HepG2 (cell line): ENCODE measurements around the gene SERPINI1. TPM values are rescaled to one million over a fixed set of nuclear protein-coding genes. Genes with fewer than 3 reads are reported as not detected.

ENCODE experiments used
- ATAC-seq: fragments of 200-7000 bp; cut with Tn5 transposase; 3 replicates; pipeline ENCODE4 v1.9.1; 2020; ENCODE audit warnings: mild to moderate bottlenecking, moderate library complexity
- BruUV-seq: library from RNA; stranded (reverse); fragments of 400-500 nt; replicated peaks from 2 replicates; lab custom pipeline; 2021; lab: Mats Ljungman, UMichigan
- CTCF ChIA-PET: fragments of 300-600 bp; formaldehyde crosslinking; extraction: SDS; loops from one replicate; lab custom pipeline; 2021; ENCODE audit warnings: low total read pairs, inconsistent platforms, low intra/inter-chr PET ratio; lab: Yijun Ruan, JAX
- POLR2A ChIA-PET: fragments of 350-600 bp; sonication (Branson Sonifier 250); formaldehyde crosslinking; loops from one replicate; lab custom pipeline; 2020; ENCODE audit warnings: antibody characterized with exemption, inconsistent platforms; lab: Yijun Ruan, JAX
- DNase-seq: peaks from one replicate; pipeline ENCODE4 v3.0.0-alpha.2; 2015; ENCODE audit warnings: low spot score
- FAIRE-seq: peaks from 3 replicates; lab custom pipeline; 2011; peaks lifted over from hg19 to GRCh38; lab: Jason Lieb, UNC
- H2AFZ ChIP-seq: one replicate; pipeline ENCODE4 v1.6.1; 2011; ENCODE audit warnings: low read length, inconsistent platforms
- H3K27ac ChIP-seq: fragments of 300-600 bp; 3 replicates; pipeline ENCODE4 v1.8.0; 2011; ENCODE audit warnings: mixed run types, mild to moderate bottlenecking, mixed read lengths, low read length, inconsistent platforms; ENCODE audit not compliant: insufficient read depth; ENCODE audit errors: extremely low read length
- H3K27me3 ChIP-seq, 2 experiments: fragments of 200-600 bp in 1 of 2; 2 replicates in 1 of 2; 3 replicates in 1 of 2; pipeline versions ENCODE4 v1.6.0 to v1.8.0; 2011; ENCODE audit warnings: low read length in 2 of 2, mild to moderate bottlenecking in 2 of 2, moderate library complexity in 2 of 2, inconsistent platforms in 1 of 2; ENCODE audit not compliant: insufficient read depth in 2 of 2, control insufficient read depth in 1 of 2
- H3K36me3 ChIP-seq, 2 experiments: fragments of 200-600 bp in 1 of 2; replicated peaks in 1 of 2; 2 replicates in 1 of 2; 3 replicates in 1 of 2; pipeline versions ENCODE4 v1.5.1 to v1.8.0; 2011; ENCODE audit warnings: low read length in 2 of 2, inconsistent platforms in 1 of 2; ENCODE audit not compliant: insufficient read depth in 2 of 2, control insufficient read depth in 1 of 2
- H3K4me1 ChIP-seq: 2 replicates; pipeline ENCODE4 v1.5.1; 2012; ENCODE audit warnings: low read length, inconsistent platforms; ENCODE audit not compliant: insufficient read depth
- H3K4me2 ChIP-seq: 2 replicates; pipeline ENCODE4 v1.6.0; 2011; ENCODE audit warnings: low read depth, low read length, inconsistent platforms
- H3K4me3 ChIP-seq, 3 experiments: fragments of 200-600 bp in 1 of 3; sonication (generic), shearing (Covaris generic) in 1 of 3; replicated peaks in 1 of 3; 2 replicates each; pipeline ENCODE4 v1.5.1; 2011 to 2016; ENCODE audit warnings: low read length in 3 of 3, inconsistent platforms in 2 of 3, low read depth in 2 of 3, mild to moderate bottlenecking in 2 of 3, control low read depth in 1 of 3, mixed read lengths in 1 of 3; ENCODE audit not compliant: insufficient read depth in 1 of 3
- H3K79me2 ChIP-seq: one replicate; pipeline ENCODE4 v1.6.1; 2011; ENCODE audit warnings: low read length, inconsistent platforms; ENCODE audit not compliant: insufficient read depth
- H3K9ac ChIP-seq: 2 replicates; pipeline ENCODE4 v1.6.0; 2011; ENCODE audit warnings: mild to moderate bottlenecking, low read depth, low read length, inconsistent platforms; ENCODE audit not compliant: insufficient read depth
- H3K9me3 ChIP-seq: 2 replicates; pipeline ENCODE4 v1.5.1; 2012; ENCODE audit warnings: mild to moderate bottlenecking, low read length
- H4K20me1 ChIP-seq: 2 replicates; pipeline ENCODE4 v1.6.0; 2011; ENCODE audit warnings: inconsistent platforms, mild to moderate bottlenecking, low read length, moderate library complexity; ENCODE audit not compliant: insufficient read depth
- FOXP1 ChIP-seq, 2 experiments: fragments of 450-650 bp in 1 of 2; IDR thresholded peaks; 2 replicates each; pipeline ENCODE4 v1.6.1; 2017 to 2018; ENCODE audit warnings: antibody characterized with exemption in 1 of 2
- HDAC6 ChIP-seq: fragments of 200-600 bp; sonication (generic); IDR thresholded peaks from 2 replicates; pipeline ENCODE4 v1.7.0; 2017; ENCODE audit warnings: mild to moderate bottlenecking, antibody characterized with exemption, low read length, low read depth
- HMGA1 ChIP-seq: sonication (generic); formaldehyde crosslinking; conservative IDR thresholded peaks from 2 replicates; pipeline ENCODE4 v1.4.0; 2020; ENCODE audit warnings: missing genetic modification reagents
- NKX3-1 ChIP-seq: sonication (generic); formaldehyde crosslinking; IDR thresholded peaks from 2 replicates; pipeline ENCODE4 v1.5.0; 2020; ENCODE audit warnings: missing genetic modification reagents
- NRL ChIP-seq: sonication (generic); formaldehyde crosslinking; IDR thresholded peaks from 2 replicates; pipeline ENCODE4 v1.5.0; 2020; ENCODE audit warnings: missing genetic modification reagents, mild to moderate bottlenecking, moderate library complexity, borderline replicate concordance
- SALL2 ChIP-seq: sonication (generic); formaldehyde crosslinking; IDR thresholded peaks from 2 replicates; pipeline ENCODE4 v1.8.1; 2023; ENCODE audit warnings: mild to moderate bottlenecking, missing genetic modification reagents, inconsistent platforms
- SIX1 ChIP-seq: sonication (generic); formaldehyde crosslinking; IDR thresholded peaks from 2 replicates; pipeline ENCODE4 v1.4.0; 2020; ENCODE audit warnings: missing genetic modification reagents, borderline replicate concordance
- TAF15 ChIP-seq: fragments of 200-400 bp; formaldehyde crosslinking; IDR thresholded peaks from one replicate; pipeline ENCODE4 v1.6.1; 2018; ENCODE audit warnings: mild to moderate bottlenecking, low read depth, low read length; ENCODE audit not compliant: poor library complexity, severe bottlenecking
- ZKSCAN8 ChIP-seq: IDR thresholded peaks from 2 replicates; pipeline ENCODE4 v1.6.1; 2016; ENCODE audit warnings: borderline replicate concordance, missing genetic modification reagents, missing compliant biosample characterization
- ZNF235 ChIP-seq: sonication (generic); formaldehyde crosslinking; IDR thresholded peaks from 2 replicates; pipeline ENCODE4 v1.8.1; 2023; ENCODE audit warnings: mild to moderate bottlenecking, missing genetic modification reagents, borderline replicate concordance
- ZNF713 ChIP-seq: sonication (generic); formaldehyde crosslinking; IDR thresholded peaks from 2 replicates; pipeline ENCODE4 v1.4.0; 2020; ENCODE audit warnings: mild to moderate bottlenecking, missing genetic modification reagents
- WGBS: methylation state at CpG from one replicate; pipeline ENCODE4 v1.1.6; 2017; ENCODE audit warnings: low lambda C conversion rate; 5-methylcytosine and 5-hydroxymethylcytosine counted together
- in situ Hi-C: cut with HindIII; loops from 2 replicates; pipeline ENCODE4 v1.10.0; 2017; ENCODE audit warnings: low pct_unique_long_range_greater_than_20kb; ENCODE audit not compliant: extremely low pct_ligation_motif_present
- intact Hi-C: fragments of 100-400 bp; cut with micrococcal nuclease; formaldehyde crosslinking; loops from one replicate; pipeline ENCODE4 v1.10.0; 2022; ENCODE audit not compliant: unreplicated experiment
- polyA plus RNA-seq, 8 experiments: library from polyadenylated mRNA; depleted of rRNA in 3 of 8; stranded (reverse) in 7 of 8; unstranded in 1 of 8; fragments of >200 nt; fragmentation: Illumina TruSeq in 4 of 8; extraction: Trizol in 4 of 8; gene quantifications; 2 replicates each; pipeline versions ENCODE4 v1.2.1 to v1.2.3, GENCODE V29; 2011 to 2016; ENCODE audit warnings: low read depth in 4 of 8, missing spikeins in 1 of 8, mixed read lengths in 1 of 8; ENCODE audit not compliant: insufficient read depth in 1 of 8
- total RNA-seq, 5 experiments: library from RNA; depleted of rRNA; stranded (reverse); fragments of >200 nt; fragmentation: Illumina TruSeq; extraction: Trizol; gene quantifications; 2 replicates each; pipeline ENCODE4 v1.2.3, GENCODE V29; 2016; ENCODE audit warnings: low read depth in 1 of 5
- TF ChIP-seq, protein P1 (sequence below): IDR thresholded peaks from 2 replicates; pipeline ENCODE4 v1.6.1; 2018; ENCODE audit warnings: missing genetic modification reagents
- TF ChIP-seq, protein P2 (sequence below): sonication (generic); formaldehyde crosslinking; IDR thresholded peaks from 2 replicates; pipeline ENCODE4 v1.4.0; 2020; ENCODE audit warnings: missing genetic modification reagents
- TF ChIP-seq, protein P3 (sequence below), 2 experiments: sonication (generic) in 1 of 2; formaldehyde crosslinking in 1 of 2; IDR thresholded peaks; 2 replicates each; pipeline versions ENCODE4 v1.4.0 to v1.6.1; 2018 to 2020; ENCODE audit warnings: missing genetic modification reagents in 2 of 2, borderline replicate concordance in 1 of 2, low read depth in 1 of 2, mild to moderate bottlenecking in 1 of 2, missing biosample characterization in 1 of 2
- TF ChIP-seq, protein P4 (sequence below): sonication (generic); formaldehyde crosslinking; IDR thresholded peaks from 2 replicates; pipeline ENCODE4 v1.5.1; 2020; ENCODE audit warnings: mild to moderate bottlenecking, missing genetic modification reagents, moderate library complexity

The SERPINI1 gene
- total and polyA plus RNA-seq, 2 of the 13 experiments (the other 11 are each of a cell fraction or from before 2014, with no cell fraction given), result 14.7 to 58.0 TPM

DNA sequence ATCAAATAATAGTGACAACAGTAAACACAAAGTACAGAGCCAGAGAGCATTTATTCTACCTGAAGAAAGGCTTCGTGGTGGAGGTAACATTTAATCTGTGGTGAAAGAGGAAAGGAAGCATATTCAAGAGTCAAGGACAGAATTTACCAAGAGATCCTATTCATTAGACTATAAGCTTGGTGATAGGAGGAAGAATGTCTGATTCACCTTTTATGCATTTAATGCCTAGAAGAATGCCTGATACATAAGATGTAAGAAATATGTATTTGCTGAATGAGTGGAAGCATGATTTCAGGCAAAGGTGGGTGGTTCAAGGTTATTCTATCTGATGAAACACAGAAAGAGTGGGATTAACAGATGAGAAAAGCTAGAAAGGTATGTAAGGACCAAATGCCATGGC, 119.8 kb downstream of the SERPINI1 start:
- ChIA-PET POLR2A (no interaction called here), CTCF (no interaction called here)
- no TSS peak for BruUV-seq
- H2AFZ ChIP-seq, result no peak overlapping the region
- no peaks in the 10 kb centered on the region for H4K20me1 ChIP-seq
- no peak for FAIRE-seq
- no peaks in the 10 kb centered on the region for H3K4me1 ChIP-seq
- in situ Hi-C loops (no loop called here), intact Hi-C loops (no loop called here)
- no peak overlapping the region for H3K4me2 ChIP-seq
- H3K4me3 ChIP-seq, result no peak overlapping the region
- 0% methylated on average over 1 of the region's 1 CpG for WGBS
- H3K79me2 ChIP-seq, result no peaks in the 10 kb centered on the region
- no peak for DNase-seq
- no peak overlapping the region for H3K9ac ChIP-seq
- no peaks in the 10 kb centered on the region for H3K9me3 ChIP-seq
- no peak overlapping the region for H3K27ac ChIP-seq
- no peaks in the 10 kb centered on the region for H3K36me3 ChIP-seq
- no peak for ATAC-seq
- H3K27me3 ChIP-seq, result no peaks in the 10 kb centered on the region
- TF ChIP-seq FOXP1 (IDR thresholded peaks at IDR 0.05) (no peak), FOXP1 (CRISPR knock-in tag; IDR thresholded peaks at IDR 0.05) (no peak), SIX1 (CRISPR knock-in tag) (no peak), ZNF713 (no peak), TAF15 (no peak), SALL2 (no peak), ZKSCAN8 (CRISPR knock-in tag) (no peak), NKX3-1 (CRISPR knock-in tag) (no peak), HMGA1 (CRISPR knock-in tag) (no peak), ZNF235 (CRISPR knock-in tag) (no peak), NRL (CRISPR knock-in tag) (no peak), HDAC6 (no peak)
- TF ChIP-seq, protein P1, sequence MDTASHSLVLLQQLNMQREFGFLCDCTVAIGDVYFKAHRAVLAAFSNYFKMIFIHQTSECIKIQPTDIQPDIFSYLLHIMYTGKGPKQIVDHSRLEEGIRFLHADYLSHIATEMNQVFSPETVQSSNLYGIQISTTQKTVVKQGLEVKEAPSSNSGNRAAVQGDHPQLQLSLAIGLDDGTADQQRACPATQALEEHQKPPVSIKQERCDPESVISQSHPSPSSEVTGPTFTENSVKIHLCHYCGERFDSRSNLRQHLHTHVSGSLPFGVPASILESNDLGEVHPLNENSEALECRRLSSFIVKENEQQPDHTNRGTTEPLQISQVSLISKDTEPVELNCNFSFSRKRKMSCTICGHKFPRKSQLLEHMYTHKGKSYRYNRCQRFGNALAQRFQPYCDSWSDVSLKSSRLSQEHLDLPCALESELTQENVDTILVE, result no peak
- TF ChIP-seq, protein P2, sequence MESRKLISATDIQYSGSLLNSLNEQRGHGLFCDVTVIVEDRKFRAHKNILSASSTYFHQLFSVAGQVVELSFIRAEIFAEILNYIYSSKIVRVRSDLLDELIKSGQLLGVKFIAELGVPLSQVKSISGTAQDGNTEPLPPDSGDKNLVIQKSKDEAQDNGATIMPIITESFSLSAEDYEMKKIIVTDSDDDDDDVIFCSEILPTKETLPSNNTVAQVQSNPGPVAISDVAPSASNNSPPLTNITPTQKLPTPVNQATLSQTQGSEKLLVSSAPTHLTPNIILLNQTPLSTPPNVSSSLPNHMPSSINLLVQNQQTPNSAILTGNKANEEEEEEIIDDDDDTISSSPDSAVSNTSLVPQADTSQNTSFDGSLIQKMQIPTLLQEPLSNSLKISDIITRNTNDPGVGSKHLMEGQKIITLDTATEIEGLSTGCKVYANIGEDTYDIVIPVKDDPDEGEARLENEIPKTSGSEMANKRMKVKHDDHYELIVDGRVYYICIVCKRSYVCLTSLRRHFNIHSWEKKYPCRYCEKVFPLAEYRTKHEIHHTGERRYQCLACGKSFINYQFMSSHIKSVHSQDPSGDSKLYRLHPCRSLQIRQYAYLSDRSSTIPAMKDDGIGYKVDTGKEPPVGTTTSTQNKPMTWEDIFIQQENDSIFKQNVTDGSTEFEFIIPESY (CRISPR knock-in tag), result no peak
- TF ChIP-seq, protein P3, sequence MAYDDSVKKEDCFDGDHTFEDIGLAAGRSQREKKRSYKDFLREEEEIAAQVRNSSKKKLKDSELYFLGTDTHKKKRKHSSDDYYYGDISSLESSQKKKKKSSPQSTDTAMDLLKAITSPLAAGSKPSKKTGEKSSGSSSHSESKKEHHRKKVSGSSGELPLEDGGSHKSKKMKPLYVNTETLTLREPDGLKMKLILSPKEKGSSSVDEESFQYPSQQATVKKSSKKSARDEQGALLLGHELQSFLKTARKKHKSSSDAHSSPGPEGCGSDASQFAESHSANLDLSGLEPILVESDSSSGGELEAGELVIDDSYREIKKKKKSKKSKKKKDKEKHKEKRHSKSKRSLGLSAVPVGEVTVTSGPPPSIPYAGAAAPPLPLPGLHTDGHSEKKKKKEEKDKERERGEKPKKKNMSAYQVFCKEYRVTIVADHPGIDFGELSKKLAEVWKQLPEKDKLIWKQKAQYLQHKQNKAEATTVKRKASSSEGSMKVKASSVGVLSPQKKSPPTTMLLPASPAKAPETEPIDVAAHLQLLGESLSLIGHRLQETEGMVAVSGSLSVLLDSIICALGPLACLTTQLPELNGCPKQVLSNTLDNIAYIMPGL (CRISPR knock-in tag; IDR thresholded peaks at IDR 0.05; ENCODE audit: borderline replicate concordance in 1 of 2, low read depth in 1 of 2), result no peak
- TF ChIP-seq, protein P4, sequence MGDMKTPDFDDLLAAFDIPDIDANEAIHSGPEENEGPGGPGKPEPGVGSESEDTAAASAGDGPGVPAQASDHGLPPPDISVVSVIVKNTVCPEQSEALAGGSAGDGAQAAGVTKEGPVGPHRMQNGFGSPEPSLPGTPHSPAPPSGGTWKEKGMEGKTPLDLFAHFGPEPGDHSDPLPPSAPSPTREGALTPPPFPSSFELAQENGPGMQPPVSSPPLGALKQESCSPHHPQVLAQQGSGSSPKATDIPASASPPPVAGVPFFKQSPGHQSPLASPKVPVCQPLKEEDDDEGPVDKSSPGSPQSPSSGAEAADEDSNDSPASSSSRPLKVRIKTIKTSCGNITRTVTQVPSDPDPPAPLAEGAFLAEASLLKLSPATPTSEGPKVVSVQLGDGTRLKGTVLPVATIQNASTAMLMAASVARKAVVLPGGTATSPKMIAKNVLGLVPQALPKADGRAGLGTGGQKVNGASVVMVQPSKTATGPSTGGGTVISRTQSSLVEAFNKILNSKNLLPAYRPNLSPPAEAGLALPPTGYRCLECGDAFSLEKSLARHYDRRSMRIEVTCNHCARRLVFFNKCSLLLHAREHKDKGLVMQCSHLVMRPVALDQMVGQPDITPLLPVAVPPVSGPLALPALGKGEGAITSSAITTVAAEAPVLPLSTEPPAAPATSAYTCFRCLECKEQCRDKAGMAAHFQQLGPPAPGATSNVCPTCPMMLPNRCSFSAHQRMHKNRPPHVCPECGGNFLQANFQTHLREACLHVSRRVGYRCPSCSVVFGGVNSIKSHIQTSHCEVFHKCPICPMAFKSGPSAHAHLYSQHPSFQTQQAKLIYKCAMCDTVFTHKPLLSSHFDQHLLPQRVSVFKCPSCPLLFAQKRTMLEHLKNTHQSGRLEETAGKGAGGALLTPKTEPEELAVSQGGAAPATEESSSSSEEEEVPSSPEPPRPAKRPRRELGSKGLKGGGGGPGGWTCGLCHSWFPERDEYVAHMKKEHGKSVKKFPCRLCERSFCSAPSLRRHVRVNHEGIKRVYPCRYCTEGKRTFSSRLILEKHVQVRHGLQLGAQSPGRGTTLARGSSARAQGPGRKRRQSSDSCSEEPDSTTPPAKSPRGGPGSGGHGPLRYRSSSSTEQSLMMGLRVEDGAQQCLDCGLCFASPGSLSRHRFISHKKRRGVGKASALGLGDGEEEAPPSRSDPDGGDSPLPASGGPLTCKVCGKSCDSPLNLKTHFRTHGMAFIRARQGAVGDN (CRISPR knock-in tag), result no peak
